Right hindlimb (tissue), 1 donor: ENCODE data around the gene NRXN3.

ENCODE experiments used
- DNase-seq: peaks from one replicate; pipeline ENCODE4 v3.0.0-alpha.2; 2018

NRXN3 gene

GRCh38 chr14:78175412-78175811, 5.2 kb downstream of the NRXN3 start:
- DNase-seq = no peak

- no peak for DNase-seq
Observed at GRCh38 chr14:78178071-78178470, 7.9 kb downstream of the NRXN3 start.

- no peak for DNase-seq
Observed at GRCh38 chr14:78178971-78179370, 8.8 kb downstream of the NRXN3 start.

DNA sequence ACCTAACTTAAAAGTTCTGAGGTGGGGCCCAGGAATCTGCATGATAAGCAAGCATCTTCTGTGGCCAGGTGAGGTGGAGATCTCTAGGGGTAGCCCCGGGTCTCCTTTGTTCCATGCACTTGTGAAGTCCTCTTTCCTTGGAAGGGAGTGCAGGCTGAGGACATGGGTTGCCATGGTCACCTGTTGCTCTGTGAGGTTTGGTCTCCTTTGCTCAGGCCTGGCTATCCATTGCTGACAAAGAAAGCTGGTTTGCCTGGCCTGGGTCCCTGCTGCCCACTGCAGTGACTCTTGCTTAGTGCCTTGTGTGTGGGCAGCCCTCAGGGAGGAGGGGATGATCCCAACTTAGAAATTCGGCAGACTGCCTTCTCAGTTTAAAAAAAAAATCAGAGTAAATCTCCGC, 11.1 kb downstream of the NRXN3 start:
- DNase-seq = no peak

- no peak for DNase-seq
Observed at GRCh38 chr14:78182722-78183121, 12.5 kb downstream of the NRXN3 start.

- no peak for DNase-seq
Observed at GRCh38 chr14:78184157-78184556, 14.0 kb downstream of the NRXN3 start.

DNA sequence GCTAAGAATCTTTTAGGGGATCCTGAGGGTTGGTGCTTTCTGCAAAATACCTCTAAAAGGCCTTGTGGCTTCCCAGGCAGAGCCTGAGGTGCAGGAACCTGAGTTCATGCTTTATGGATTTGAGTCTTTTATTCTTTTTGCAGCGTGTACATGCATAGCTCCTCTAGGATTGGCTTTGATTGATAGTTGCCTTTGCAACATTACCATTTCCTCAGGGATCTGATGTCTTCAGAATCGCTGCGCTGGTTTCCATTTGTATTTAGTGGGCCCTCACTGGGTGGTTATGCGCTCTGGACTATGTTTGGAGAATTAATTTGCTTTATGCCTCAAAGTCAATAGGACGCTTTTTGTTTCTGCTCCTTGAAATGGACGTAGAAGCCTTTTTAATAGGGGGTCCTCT, 16.1 kb downstream of the NRXN3 start:
- DNase-seq = no peak

DNA sequence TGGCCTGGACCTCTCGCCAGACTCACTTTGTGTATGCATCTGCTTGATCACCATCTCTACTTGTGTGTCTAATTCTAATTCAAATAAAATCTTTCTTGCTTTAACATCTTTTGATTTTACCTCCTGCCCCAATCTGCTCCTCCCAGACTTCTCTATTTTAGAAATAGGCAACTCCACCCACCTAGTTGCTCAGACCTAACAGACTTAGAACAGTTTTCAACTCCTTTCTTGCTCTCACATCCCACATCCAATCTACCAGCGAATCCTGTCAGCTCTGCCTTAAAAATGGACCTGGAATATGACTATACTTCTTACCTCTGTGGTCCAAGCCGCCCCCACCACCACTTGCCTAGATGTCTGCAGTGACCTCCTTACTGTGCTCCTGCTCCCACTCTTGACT, 18.7 kb downstream of the NRXN3 start:
- DNase-seq = no peak

GRCh38 chr14:78195431-78195830, 25.3 kb downstream of the NRXN3 start:
- DNase-seq = no peak

DNA sequence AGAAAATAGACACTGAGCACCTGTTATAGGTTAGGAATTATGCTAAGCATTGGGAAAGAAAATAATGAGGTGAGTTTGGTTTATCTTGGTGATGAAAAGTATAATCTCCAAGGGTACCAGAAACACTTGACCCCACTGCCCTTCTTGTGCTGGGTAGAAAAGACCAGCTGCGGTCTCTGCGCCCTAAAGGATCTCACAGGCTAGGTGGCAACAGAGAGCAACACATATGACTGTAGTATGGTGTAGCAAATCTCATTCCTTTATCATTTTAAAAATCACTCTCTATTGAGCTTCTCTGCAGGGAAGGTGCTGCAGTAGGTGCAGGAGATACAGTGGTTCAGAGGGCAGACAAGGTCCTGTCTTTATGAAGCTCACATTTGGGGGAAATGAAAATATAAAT, 26.1 kb downstream of the NRXN3 start:
- DNase-seq = no peak

- DNase-seq = no peak
Observed at GRCh38 chr14:78197051-78197450, 26.9 kb downstream of the NRXN3 start.

GRCh38 chr14:78202163-78202562, 32.0 kb downstream of the NRXN3 start:
- no peak for DNase-seq

DNA sequence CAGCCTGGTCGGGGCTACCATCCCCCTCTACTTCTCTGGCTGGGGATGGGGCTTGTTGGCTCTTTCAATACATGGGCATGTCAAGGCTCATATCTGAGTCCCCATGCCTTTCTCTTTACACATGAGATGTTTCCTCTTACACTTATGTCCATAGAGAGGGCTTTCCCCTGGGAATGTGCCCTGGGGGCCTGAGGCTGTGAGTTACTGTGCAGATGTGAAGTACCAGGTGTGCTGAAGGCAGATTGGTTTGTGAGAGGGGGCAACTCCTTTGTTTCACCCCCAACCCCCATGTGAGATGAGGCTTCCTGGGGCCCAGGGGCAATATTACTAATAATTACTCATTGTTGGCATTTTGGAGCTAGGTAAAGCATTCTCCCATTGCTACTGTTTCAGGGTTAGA, 32.8 kb downstream of the NRXN3 start:
- no peak for DNase-seq

DNA sequence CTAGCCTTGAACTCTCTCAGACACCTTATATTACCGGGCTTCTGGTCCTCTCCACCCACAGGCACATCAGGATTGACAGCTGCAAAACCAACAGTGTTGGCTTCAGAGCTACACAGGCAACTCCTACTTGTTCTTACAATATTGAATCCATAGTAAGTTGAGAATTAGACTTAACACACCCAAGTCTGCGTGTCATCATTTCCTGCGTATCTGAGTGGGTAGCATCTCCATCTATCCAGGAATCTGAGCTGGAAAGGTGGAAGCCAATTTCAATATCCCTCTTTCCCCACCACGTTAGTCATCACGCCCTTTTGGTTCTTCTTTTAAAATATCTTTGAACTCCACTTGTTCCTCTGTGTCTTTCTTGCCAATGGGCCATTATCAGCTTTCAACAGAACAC, 37.2 kb downstream of the NRXN3 start:
- no peak for DNase-seq

DNA sequence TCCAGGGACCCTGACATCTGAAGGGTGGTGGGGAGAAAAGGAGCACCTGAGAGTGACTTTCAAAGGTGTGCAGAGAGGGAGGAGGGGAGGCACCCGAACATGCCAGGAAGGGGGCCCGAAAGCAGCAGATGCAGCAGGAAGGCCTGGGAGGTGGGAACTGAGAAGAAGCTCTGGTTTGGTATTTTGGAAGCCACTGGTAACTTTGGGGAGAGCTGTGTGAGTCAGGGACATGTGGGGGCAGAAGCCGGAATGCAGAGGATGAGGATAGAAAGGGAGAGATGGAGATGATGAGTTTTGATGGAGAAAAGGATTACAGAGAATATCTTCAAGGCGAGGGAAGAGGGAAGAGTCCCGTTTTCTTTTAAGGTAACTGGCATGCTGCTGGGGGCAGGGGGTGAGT, 50.1 kb downstream of the NRXN3 start:
- no peak for DNase-seq

DNA sequence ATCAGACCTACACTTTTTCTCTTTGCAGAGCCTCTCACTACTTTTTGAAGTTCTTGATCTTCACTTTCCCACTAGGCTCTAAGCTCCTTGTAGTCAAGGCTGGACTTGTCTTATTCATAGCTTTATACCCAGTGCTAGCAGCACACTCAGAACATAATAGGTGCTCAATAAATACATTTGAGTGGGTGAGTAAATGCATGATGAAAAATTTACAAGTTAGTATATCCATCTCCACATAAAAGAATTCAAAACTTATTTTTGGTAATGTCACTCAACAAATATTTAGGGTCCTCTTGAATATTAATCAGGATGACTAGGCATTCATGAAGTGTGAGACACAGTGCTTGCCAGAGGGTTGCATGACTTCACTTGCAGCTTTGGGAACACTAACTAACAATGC, 52.6 kb downstream of the NRXN3 start:
- no peak for DNase-seq

DNA sequence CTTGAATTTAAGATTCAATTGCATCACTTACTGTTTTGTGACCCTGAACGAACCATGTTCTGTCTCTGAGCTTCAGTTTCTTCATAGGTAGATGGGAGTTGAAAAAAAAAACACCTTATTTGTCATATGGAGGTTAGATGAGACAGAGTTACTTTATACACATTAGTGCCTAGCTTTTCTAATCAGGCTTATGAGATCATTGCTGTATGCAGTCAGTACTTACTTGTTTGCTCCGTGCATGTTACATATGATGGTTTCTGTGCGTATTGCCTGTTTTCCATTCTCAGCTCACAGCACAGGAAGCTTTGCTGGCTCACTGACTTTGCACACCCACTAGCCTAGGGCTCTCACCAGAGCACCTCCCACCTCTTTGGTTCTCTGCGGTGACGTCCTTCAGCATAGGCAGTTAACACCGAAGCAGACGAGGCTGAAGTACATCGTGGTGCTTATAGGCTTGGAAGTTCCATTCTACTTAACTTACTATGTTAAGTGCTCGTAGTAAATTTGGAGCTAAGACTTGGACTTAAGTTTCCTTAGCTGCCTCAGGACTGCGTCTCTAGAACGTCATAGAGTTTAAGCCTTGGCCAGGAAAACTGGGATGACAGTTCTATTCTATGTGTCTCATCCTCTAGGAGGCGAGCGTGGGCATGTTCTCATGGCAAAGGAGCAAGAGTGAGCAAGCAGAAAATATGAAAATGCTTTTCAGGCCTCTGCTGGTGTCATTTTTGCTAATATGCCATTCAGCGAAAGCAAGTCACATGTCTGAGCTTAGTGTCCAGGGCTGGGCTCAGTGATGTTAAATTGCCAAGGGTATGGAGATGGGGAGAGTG, 57.3 kb downstream of the NRXN3 start:
- DNase-seq = no peak

GRCh38 chr14:78228702-78229327, 58.6 kb downstream of the NRXN3 start:
- no peak for DNase-seq

DNA sequence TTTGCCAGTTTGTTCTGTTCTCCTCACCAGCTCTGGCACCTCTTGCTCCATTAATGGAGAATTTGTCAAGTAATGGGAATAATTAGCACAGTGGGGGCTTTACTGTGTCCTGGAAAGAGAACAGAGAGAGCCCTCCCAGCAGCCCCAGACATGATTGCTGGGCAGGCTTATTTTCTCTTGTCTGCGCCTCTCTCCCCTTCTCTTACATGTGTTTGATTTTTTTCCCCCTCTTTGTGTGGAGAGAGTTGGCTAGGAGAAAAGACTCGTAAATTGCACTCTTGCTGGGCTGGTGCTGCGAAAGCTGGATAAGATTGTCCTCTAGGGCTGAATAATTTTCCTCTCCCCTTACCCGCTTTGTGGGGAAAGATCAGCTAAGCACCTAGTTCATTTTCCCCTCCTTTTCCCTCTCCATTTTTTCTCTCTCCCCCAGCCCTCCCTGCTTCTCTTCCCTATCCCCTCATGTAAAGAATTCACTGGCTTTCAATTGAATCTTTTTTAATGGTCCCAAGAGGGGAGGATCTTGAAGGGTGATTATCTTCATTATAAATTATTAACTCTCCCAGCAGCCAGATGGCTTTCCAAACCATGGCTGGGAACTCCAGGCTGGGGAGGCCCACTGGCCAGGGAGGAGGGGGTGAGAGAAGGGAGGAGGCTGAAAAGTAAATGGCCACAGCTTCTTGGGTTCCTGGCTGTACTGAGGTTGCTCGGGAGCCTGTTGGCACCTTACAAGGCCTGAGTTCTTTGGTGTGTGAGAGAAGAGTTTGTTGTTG, 62.2 kb downstream of the NRXN3 start:
- no peak for DNase-seq

- no peak for DNase-seq
Observed at GRCh38 chr14:78238141-78238540, 68.0 kb downstream of the NRXN3 start.

DNA sequence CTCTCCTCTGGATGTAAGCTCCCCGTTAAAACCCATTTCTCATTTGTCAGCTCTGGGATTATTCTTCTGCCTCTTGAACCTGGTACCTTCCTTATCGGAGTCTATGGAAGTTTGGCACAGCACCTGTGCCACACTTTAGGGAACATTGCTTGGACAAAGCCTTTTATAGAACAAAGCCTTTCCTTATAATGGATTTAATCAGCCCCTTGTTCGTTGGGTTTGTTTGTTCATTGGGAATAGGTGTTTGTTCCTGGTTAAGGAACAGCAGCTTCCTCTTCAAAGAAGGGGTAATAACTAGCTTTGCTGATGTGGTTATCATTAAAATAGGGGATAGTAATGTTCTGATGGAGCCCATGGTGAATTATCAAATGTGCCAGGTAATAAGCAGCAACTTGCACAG, 70.4 kb downstream of the NRXN3 start:
- DNase-seq = no peak

GRCh38 chr14:78242086-78242485, 71.9 kb downstream of the NRXN3 start:
- no peak for DNase-seq

GRCh38 chr14:78243187-78243586, 73.0 kb downstream of the NRXN3 start:
- DNase-seq = no peak

DNA sequence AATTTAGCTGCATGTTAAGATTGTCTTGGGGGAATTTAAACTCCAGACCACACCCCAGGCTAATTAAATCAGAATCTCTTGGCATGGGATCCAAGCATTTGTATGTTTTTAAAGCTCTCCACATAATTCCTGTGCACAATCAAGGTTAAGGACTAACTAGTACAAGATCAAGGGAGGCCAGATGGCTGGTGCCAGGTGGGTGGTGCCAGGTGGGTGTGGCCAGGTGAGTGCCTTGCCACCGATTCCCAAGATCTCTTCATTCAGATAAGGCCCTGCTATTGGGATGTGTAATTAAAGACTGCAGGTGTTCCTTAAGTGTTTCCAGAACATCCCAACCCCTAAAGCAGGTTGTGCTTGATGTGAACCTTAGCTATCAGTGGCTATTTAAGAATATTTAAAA, 75.1 kb downstream of the NRXN3 start:
- DNase-seq = no peak
